ENCODE measurements around the gene ZDHHC14. TPM values are rescaled to one million over a fixed set of nuclear protein-coding genes. Genes with fewer than 3 reads are reported as not detected.
"Not testable (repeated sequence)": the region's sequence is repeated elsewhere in the genome, so short reads cannot be mapped to it uniquely, and the experiment has no call there.

ZDHHC14 gene
- total RNA-seq, 3 donors from 2014 or later = 9.1 to 10.5 (median 10.0) TPM

- peak overlapping the region; percentile 97 for H3K4me3 ChIP-seq
- intact Hi-C loops (cut with DNase I, micrococcal nuclease) = loop anchor here in 1 of 2 donors (5.0 kb wide), 1 partner anchor 60 kb away; the partner anchor contains the start of gene TMEM242
- H3K9me3 ChIP-seq = no peaks in the 10 kb centered on the region
- DNase-seq (peak; percentile 70 to 75 (median 75)), ATAC-seq (peak; percentile 4)
- H3K4me1 ChIP-seq (ENCODE audit: low read depth) = peaks cover 6% of the 10 kb centered on the region
- H3K36me3 ChIP-seq (ENCODE audit: low read depth) = no peaks in the 10 kb centered on the region
- no peak for TF ChIP-seq CTCF (IDR thresholded peaks at IDR 0.05)
These were observed 936 bp downstream of the ZDHHC14 start for GRCh38 chr6:157381631-157382621.

DNA sequence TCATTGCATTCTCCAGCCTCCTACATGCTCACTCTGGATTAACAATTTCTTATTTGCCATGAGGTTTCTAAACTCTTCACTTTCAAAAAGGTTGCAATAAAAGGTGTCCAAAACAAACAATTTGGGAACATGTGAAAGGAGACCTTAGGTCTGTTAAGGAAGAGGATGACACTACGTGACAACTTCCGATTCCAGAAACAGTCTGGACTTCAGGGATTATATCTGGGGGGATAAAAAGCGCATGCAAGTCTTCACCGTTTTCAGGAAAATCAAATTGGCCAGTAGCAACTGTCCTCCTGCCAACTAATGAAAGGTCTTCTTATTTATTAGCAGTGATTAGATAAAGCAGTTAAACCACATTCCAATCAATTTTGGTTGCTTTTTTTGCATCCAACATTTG lies 1.8 kb downstream of the ZDHHC14 start:
- no peak overlapping the region for H3K4me3 ChIP-seq
- intact Hi-C loops (cut with DNase I, micrococcal nuclease) = loop anchor here in 1 of 2 donors (5.0 kb wide), 1 partner anchor 61 kb away; the partner anchor contains the start of gene TMEM242
- no peak for TF ChIP-seq CTCF (IDR thresholded peaks at IDR 0.05)
- H3K4me1 ChIP-seq (ENCODE audit: low read depth) = peaks cover 6% of the 10 kb centered on the region
- no peaks in the 10 kb centered on the region for H3K9me3 ChIP-seq
- no peaks in the 10 kb centered on the region for H3K36me3 ChIP-seq (ENCODE audit: low read depth)
- DNase-seq (no peak), ATAC-seq (no peak)

DNA sequence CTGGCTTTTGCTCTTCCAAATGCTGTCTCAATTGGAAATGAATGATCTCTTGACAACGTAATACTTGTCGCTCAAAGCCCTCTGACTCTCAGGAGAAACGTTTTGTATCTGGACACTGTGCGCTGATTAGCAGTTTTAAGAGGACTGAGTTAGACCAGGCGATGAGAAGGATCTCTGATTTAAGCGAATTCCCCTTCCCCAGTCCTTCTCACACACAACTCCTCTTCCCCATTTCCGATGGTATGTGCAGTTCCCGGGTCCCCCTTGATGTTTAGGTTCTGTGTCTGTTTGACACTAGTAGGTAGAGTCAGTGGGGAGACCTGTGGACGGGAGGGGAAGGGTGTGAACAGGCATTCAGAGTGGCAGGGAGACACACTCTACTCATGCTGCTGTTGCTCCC lies 2.5 kb downstream of the ZDHHC14 start:
- no peaks in the 10 kb centered on the region for H3K36me3 ChIP-seq (ENCODE audit: low read depth)
- no peak overlapping the region for H3K4me3 ChIP-seq
- no peaks in the 10 kb centered on the region for H3K9me3 ChIP-seq
- ATAC-seq (no peak), DNase-seq (no peak)
- no peak for TF ChIP-seq CTCF (IDR thresholded peaks at IDR 0.05)
- intact Hi-C loops (cut with DNase I, micrococcal nuclease) = loop anchor here in 1 of 2 donors (5.0 kb wide), 1 partner anchor 61 kb away; the partner anchor contains the start of gene TMEM242
- H3K4me1 ChIP-seq (ENCODE audit: low read depth) = peaks cover 6% of the 10 kb centered on the region

- ATAC-seq; H3K4me3 ChIP-seq; DNase-seq; H3K4me1 ChIP-seq (ENCODE audit: low read depth); H3K9me3 ChIP-seq; H3K36me3 ChIP-seq (ENCODE audit: low read depth): not testable (repeated sequence)
- intact Hi-C loops (cut with DNase I, micrococcal nuclease) = loop anchor here in 1 of 2 donors (5.0 kb wide), 1 partner anchor 63 kb away; the partner anchor contains the start of gene TMEM242
These were observed 4.0 kb downstream of the ZDHHC14 start for GRCh38 chr6:157384962-157385361.

GRCh38 chr6:157385482-157385881 lies 4.5 kb downstream of the ZDHHC14 start:
- no peak for TF ChIP-seq CTCF (IDR thresholded peaks at IDR 0.05)
- ATAC-seq = no peak
- Histone ChIP-seq H3K4me3 (no peak overlapping the region), H3K9me3 (peaks cover 5% of the 10 kb centered on the region), H3K36me3 (ENCODE audit: low read depth) (no peaks in the 10 kb centered on the region), H3K4me1 (ENCODE audit: low read depth) (peaks cover 6% of the 10 kb centered on the region)
- DNase-seq = no peak
- intact Hi-C loops (cut with DNase I, micrococcal nuclease) = no loop called here

GRCh38 chr6:157386023-157386422 lies 5.0 kb downstream of the ZDHHC14 start:
- Histone ChIP-seq H3K36me3 (ENCODE audit: low read depth) (no peaks in the 10 kb centered on the region), H3K4me1 (ENCODE audit: low read depth) (peaks cover 6% of the 10 kb centered on the region), H3K9me3 (peaks cover 7% of the 10 kb centered on the region), H3K4me3 (no peak overlapping the region)
- intact Hi-C loops (cut with DNase I, micrococcal nuclease) = no loop called here
- DNase-seq (no peak), ATAC-seq (no peak)
- TF ChIP-seq CTCF (IDR thresholded peaks at IDR 0.05) = no peak
